ENCODE data around the gene PTPRD. TPM values are rescaled to one million over a fixed set of nuclear protein-coding genes. Genes with fewer than 3 reads are reported as not detected.

The PTPRD gene
- total RNA-seq, 1 donor from 2014 or later: 6.9 TPM

GRCh38 chr9:8614926-8615440 is 1997.8 kb downstream of the PTPRD start:
- H3K9me3 ChIP-seq: no peaks in the 10 kb centered on the region
- intact Hi-C loops (cut with DNase I): loop anchor here (10.0 kb wide), 1 partner anchor 120 kb away; no protein-coding TSS in a partner anchor
- H3K36me3 ChIP-seq: no peaks in the 10 kb centered on the region
- H3K4me3 ChIP-seq: no peak overlapping the region
- H3K4me1 ChIP-seq: peaks cover 0 to 4% of the 10 kb centered on the region in 2 donors
- TF ChIP-seq CTCF (IDR thresholded peaks at IDR 0.05): no peak
- DNase-seq (ENCODE audit: low spot score in 2 of 2): no peak
- no peaks in the 10 kb centered on the region for H3K27me3 ChIP-seq
- H3K27ac ChIP-seq: no peak overlapping the region

GRCh38 chr9:8613346-8613825 is 1999.4 kb downstream of the PTPRD start:
- intact Hi-C loops (cut with DNase I): loop anchor here (10.0 kb wide), 1 partner anchor 121 kb away; no protein-coding TSS in a partner anchor
- Histone ChIP-seq H3K27ac (peak overlapping the region; percentile 35 to 52), H3K4me1 (peaks cover 0 to 4% of the 10 kb centered on the region in 2 donors)

GRCh38 chr9:8611153-8611552 is 2001.6 kb downstream of the PTPRD start:
- Histone ChIP-seq H3K27me3 (no peaks in the 10 kb centered on the region), H3K27ac (no peak overlapping the region), H3K4me3 (no peak overlapping the region), H3K4me1 (peaks cover 0 to 4% of the 10 kb centered on the region in 2 donors), H3K36me3 (no peaks in the 10 kb centered on the region), H3K9me3 (no peaks in the 10 kb centered on the region)
- intact Hi-C loops (cut with DNase I): loop anchor here (10.0 kb wide), 1 partner anchor 124 kb away; no protein-coding TSS in a partner anchor
- TF ChIP-seq CTCF (IDR thresholded peaks at IDR 0.05): no peak
- DNase-seq (ENCODE audit: low spot score in 2 of 2): no peak

More at GRCh38 chr9:8613346-8613825, 1999.4 kb downstream of the PTPRD start:
- Histone ChIP-seq H3K27me3 (no peaks in the 10 kb centered on the region), H3K9me3 (no peaks in the 10 kb centered on the region), H3K4me3 (no peak overlapping the region), H3K36me3 (no peaks in the 10 kb centered on the region)
- TF ChIP-seq CTCF (IDR thresholded peaks at IDR 0.05): no peak
- DNase-seq (ENCODE audit: low spot score in 2 of 2): no peak

GRCh38 chr9:8610256-8610655 is 2002.5 kb downstream of the PTPRD start:
- DNase-seq (ENCODE audit: low spot score in 2 of 2): no peak
- Histone ChIP-seq H3K9me3 (no peaks in the 10 kb centered on the region), H3K4me1 (peaks cover 0 to 4% of the 10 kb centered on the region in 2 donors), H3K4me3 (no peak overlapping the region), H3K36me3 (no peaks in the 10 kb centered on the region), H3K27ac (no peak overlapping the region), H3K27me3 (no peaks in the 10 kb centered on the region)
- no peak for TF ChIP-seq CTCF (IDR thresholded peaks at IDR 0.05)
- intact Hi-C loops (cut with DNase I): loop anchor here (10.0 kb wide), 1 partner anchor 125 kb away; no protein-coding TSS in a partner anchor

GRCh38 chr9:8605096-8605495 is 2007.7 kb downstream of the PTPRD start:
- H3K9me3 ChIP-seq: no peaks in the 10 kb centered on the region
- intact Hi-C loops (cut with DNase I): loop anchor here (10.0 kb wide), 1 partner anchor 80 kb away; no protein-coding TSS in a partner anchor
- DNase-seq (ENCODE audit: low spot score in 2 of 2): no peak

More at GRCh38 chr9:8605096-8605495, 2007.7 kb downstream of the PTPRD start:
- Histone ChIP-seq H3K27me3 (no peaks in the 10 kb centered on the region), H3K4me1 (no peaks in the 10 kb centered on the region), H3K36me3 (no peaks in the 10 kb centered on the region), H3K4me3 (no peak overlapping the region), H3K27ac (no peak overlapping the region)
- TF ChIP-seq CTCF (IDR thresholded peaks at IDR 0.05): no peak
